ENCODE results near the gene GALNT16. TPM values are rescaled to one million over a fixed set of nuclear protein-coding genes. Genes with fewer than 3 reads are reported as not detected.
A peak's percentile ranks its signal among the peaks of the same experiment; 100 is the strongest.

GALNT16 gene
- total RNA-seq, 1 donor from 2014 or later: 12.4 TPM

DNA sequence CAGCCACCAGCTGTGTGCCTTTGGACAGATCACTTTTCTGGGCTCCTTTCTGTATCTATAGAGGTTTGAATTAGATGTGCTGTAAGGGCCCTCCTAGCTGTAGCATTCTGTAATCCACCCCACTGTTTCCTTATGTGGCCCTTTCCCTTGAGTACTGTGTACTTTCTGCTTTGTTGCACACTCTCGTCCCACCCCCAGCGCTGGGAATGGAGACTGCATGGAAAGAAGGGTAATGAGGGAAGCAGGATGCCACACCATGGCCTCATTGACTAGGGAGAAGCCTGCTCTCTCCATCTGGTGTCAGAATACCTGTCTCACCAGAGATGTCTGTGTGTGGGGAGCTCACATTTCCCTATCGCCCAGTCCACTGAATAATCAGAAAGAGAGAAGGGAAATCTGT, 13.6 kb upstream of the GALNT16 start:
- Mint-ChIP-seq H3K36me3 (no peaks in the 10 kb centered on the region), H3K4me3 (no peak overlapping the region), H3K9me3 (no peaks in the 10 kb centered on the region), H3K4me1 (ENCODE audit: unreplicated experiment) (peaks cover 11% of the 10 kb centered on the region), H3K27ac (no peak overlapping the region), H3K27me3 (no peaks in the 10 kb centered on the region)
- no peak for DNase-seq (ENCODE audit: extremely low spot score, unreplicated experiment)
- TF ChIP-seq CTCF (conservative IDR thresholded peaks at IDR 0.05): no peak

- Mint-ChIP-seq H3K4me1 (ENCODE audit: unreplicated experiment) (peaks cover 6% of the 10 kb centered on the region), H3K4me3 (no peak overlapping the region), H3K27me3 (no peaks in the 10 kb centered on the region), H3K36me3 (no peaks in the 10 kb centered on the region), H3K27ac (no peak overlapping the region), H3K9me3 (no peaks in the 10 kb centered on the region)
- TF ChIP-seq CTCF (conservative IDR thresholded peaks at IDR 0.05): peak; percentile 68
- no peak for DNase-seq (ENCODE audit: extremely low spot score, unreplicated experiment)
Observed at GRCh38 chr14:69247676-69248440, 12.1 kb upstream of the GALNT16 start.

GRCh38 chr14:69249603-69250002, 10.4 kb upstream of the GALNT16 start:
- H3K9me3 Mint-ChIP-seq: no peaks in the 10 kb centered on the region
- H3K4me1 Mint-ChIP-seq (ENCODE audit: unreplicated experiment): peaks cover 5% of the 10 kb centered on the region
- peaks cover 2% of the 10 kb centered on the region for H3K27me3 Mint-ChIP-seq
- no peak overlapping the region for H3K27ac Mint-ChIP-seq
- H3K36me3 Mint-ChIP-seq: no peaks in the 10 kb centered on the region
- TF ChIP-seq CTCF (conservative IDR thresholded peaks at IDR 0.05): no peak
- H3K4me3 Mint-ChIP-seq: no peak overlapping the region
- DNase-seq (ENCODE audit: extremely low spot score, unreplicated experiment): no peak

DNA sequence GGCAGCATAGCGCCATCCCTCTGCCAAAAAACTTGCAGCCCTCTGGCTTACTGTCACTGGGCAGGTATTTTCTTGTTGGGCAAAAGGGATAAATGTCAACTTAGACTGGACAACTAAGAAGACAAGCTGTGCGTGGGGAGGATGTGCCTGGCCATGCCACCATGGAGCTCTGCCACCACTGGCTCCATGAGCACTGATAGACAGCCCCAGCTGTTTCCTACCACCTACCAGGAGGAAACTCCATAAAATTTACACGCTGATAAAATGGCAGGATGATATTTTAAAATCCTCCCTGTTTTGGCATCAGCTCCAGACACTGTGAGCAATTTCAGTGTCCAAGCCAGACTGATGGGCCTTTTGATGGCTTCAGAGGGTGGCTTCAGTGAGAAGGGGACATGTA, 7.1 kb upstream of the GALNT16 start:
- TF ChIP-seq CTCF (conservative IDR thresholded peaks at IDR 0.05): no peak
- Mint-ChIP-seq H3K4me1 (ENCODE audit: unreplicated experiment) (no peaks in the 10 kb centered on the region), H3K36me3 (no peaks in the 10 kb centered on the region), H3K27ac (no peak overlapping the region), H3K9me3 (no peaks in the 10 kb centered on the region), H3K4me3 (no peak overlapping the region), H3K27me3 (peaks cover 19% of the 10 kb centered on the region)
- no peak for DNase-seq (ENCODE audit: extremely low spot score, unreplicated experiment)

DNA sequence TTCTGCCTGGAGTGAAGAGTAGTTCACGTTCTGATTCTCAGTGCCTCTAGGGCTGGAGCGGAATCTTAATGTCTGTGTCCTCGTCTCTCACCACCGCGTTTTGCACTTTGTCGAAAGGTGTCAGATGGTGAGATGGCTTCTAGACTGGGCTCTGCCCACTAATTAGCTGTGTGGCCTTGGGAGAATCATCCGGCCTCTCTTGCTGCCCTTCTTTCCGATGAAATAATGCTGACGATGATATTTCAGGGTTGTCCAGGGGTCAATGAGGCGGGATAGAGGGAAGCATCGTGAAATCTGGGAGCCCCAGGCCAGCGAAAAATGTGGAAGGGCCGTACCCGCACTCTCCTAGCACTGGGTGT, 811 bp upstream of the GALNT16 start:
- DNase-seq (ENCODE audit: extremely low spot score, unreplicated experiment): no peak
- Mint-ChIP-seq H3K27ac (no peak overlapping the region), H3K4me1 (ENCODE audit: unreplicated experiment) (peaks cover 8% of the 10 kb centered on the region), H3K9me3 (no peaks in the 10 kb centered on the region), H3K4me3 (peak overlapping the region; percentile 83), H3K36me3 (no peaks in the 10 kb centered on the region), H3K27me3 (peaks cover 58% of the 10 kb centered on the region)
- no peak for TF ChIP-seq CTCF (conservative IDR thresholded peaks at IDR 0.05)
